NK-92 (cell line): ENCODE measurements around the gene ZNF573.
"Not testable (repeated sequence)": the region's sequence is repeated elsewhere in the genome, so short reads cannot be mapped to it uniquely, and the experiment has no call there.

ENCODE experiments used
- DNase-seq: peaks from one replicate; lab custom pipeline; 2025; ENCODE audit not compliant: unreplicated experiment; lab: John Stamatoyannopoulos, UW

ZNF573 gene

GRCh38 chr19:37779127-37780005 is at the start of gene ZNF573:
Gene ZNF573, minus strand, starts transcription at chr19:37779586. Its CDS starts 5,857 bp downstream, at chr19:37773729.
- DNase-seq: peak; percentile 69

GRCh38 chr19:37817180-37817981 is 38.0 kb upstream of the ZNF573 start:
- no peak for DNase-seq

GRCh38 chr19:37815611-37816010 is 36.2 kb upstream of the ZNF573 start:
- not testable (repeated sequence) for DNase-seq

GRCh38 chr19:37813340-37813739 is 34.0 kb upstream of the ZNF573 start:
- DNase-seq: no peak

- DNase-seq: no peak
Observed at GRCh38 chr19:37809366-37809765, 30.0 kb upstream of the ZNF573 start.

GRCh38 chr19:37803249-37803840 is 24.0 kb upstream of the ZNF573 start:
- DNase-seq: no peak

GRCh38 chr19:37790244-37790925 is 11.0 kb upstream of the ZNF573 start:
- DNase-seq: no peak

GRCh38 chr19:37778613-37779126 is 716 bp downstream of the ZNF573 start:
- no peak for DNase-seq

- no peak for DNase-seq
Observed at GRCh38 chr19:37770985-37771384, 8.4 kb downstream of the ZNF573 start.

- DNase-seq: no peak
Observed at GRCh38 chr19:37763488-37763887, 15.9 kb downstream of the ZNF573 start.

GRCh38 chr19:37757683-37758082 is 21.7 kb downstream of the ZNF573 start:
- DNase-seq: not testable (repeated sequence)

GRCh38 chr19:37738371-37738770 is 41.0 kb downstream of the ZNF573 start:
- DNase-seq: no peak

- no peak for DNase-seq
Observed at GRCh38 chr19:37725181-37725580, 54.2 kb downstream of the ZNF573 start.

GRCh38 chr19:37719927-37720265 is 59.5 kb downstream of the ZNF573 start:
- no peak for DNase-seq

GRCh38 chr19:37719111-37719926 is 60.1 kb downstream of the ZNF573 start, which contains the start of gene ZNF607:
Gene ZNF607, minus strand, starts transcription at chr19:37719761. Its CDS starts 8,143 bp downstream, at chr19:37711618.
- DNase-seq: no peak

GRCh38 chr19:37718304-37718703 is 61.1 kb downstream of the ZNF573 start:
- DNase-seq: no peak

- no peak for DNase-seq
Observed at GRCh38 chr19:37716140-37716539, 63.2 kb downstream of the ZNF573 start.

- no peak for DNase-seq
Observed at GRCh38 chr19:37706052-37706605, 73.3 kb downstream of the ZNF573 start.

- no peak for DNase-seq
Observed at GRCh38 chr19:37699057-37699456, 80.3 kb downstream of the ZNF573 start.

- no peak for DNase-seq
Observed at GRCh38 chr19:37698216-37698615, 81.2 kb downstream of the ZNF573 start.
